NCI-H2196 treated with DMSO at 0.1 percent for 48 hours (cell line): ENCODE data around the gene RCCD1.

ENCODE experiments used
- DNase-seq: peaks from one replicate; lab custom pipeline; 2025; ENCODE audit not compliant: unreplicated experiment; lab: John Stamatoyannopoulos, UW

The RCCD1 gene

GRCh38 chr15:90960298-90961091, 5.8 kb downstream of the RCCD1 start:
- no peak for DNase-seq

GRCh38 chr15:90962021-90962420, 7.3 kb downstream of the RCCD1 start:
- no peak for DNase-seq

- DNase-seq = no peak
Measured at GRCh38 chr15:90966262-90966661, 11.6 kb downstream of the RCCD1 start.

- no peak for DNase-seq
Measured at GRCh38 chr15:90967206-90967605, 12.5 kb downstream of the RCCD1 start.

- DNase-seq = no peak
Measured at GRCh38 chr15:90968434-90968833, 13.8 kb downstream of the RCCD1 start.

- DNase-seq = no peak
Measured at GRCh38 chr15:90970274-90970673, 15.6 kb downstream of the RCCD1 start.

- DNase-seq = no peak
Measured at GRCh38 chr15:90972133-90972532, 17.4 kb downstream of the RCCD1 start.

GRCh38 chr15:90974216-90974615, 19.5 kb downstream of the RCCD1 start:
- DNase-seq = no peak

- DNase-seq = no peak
Measured at GRCh38 chr15:90979582-90979981, 24.9 kb downstream of the RCCD1 start.

GRCh38 chr15:90981681-90982080, 27.0 kb downstream of the RCCD1 start:
- no peak for DNase-seq

- no peak for DNase-seq
Measured at GRCh38 chr15:90982135-90982534, 27.5 kb downstream of the RCCD1 start.

GRCh38 chr15:90986790-90987507, 32.3 kb downstream of the RCCD1 start:
- DNase-seq = no peak

- no peak for DNase-seq
Measured at GRCh38 chr15:90987561-90988141, 33.0 kb downstream of the RCCD1 start.

GRCh38 chr15:90988296-90988695, 33.6 kb downstream of the RCCD1 start:
- DNase-seq = no peak

GRCh38 chr15:90989040-90989768, 34.5 kb downstream of the RCCD1 start:
- DNase-seq = no peak

GRCh38 chr15:90990446-90990845, 35.8 kb downstream of the RCCD1 start:
- DNase-seq = no peak

- DNase-seq = no peak
Measured at GRCh38 chr15:90991587-90992285, 37.1 kb downstream of the RCCD1 start.

GRCh38 chr15:90994059-90994416, 39.4 kb downstream of the RCCD1 start:
- DNase-seq = no peak

- peak; percentile 84 for DNase-seq
Measured at GRCh38 chr15:90994417-90995311, 40.0 kb downstream of the RCCD1 start, which contains the start of gene PRC1. PRC1 (minus strand) TSS chr15:90994535; CDS start chr15:90994417, 118 bp downstream.

GRCh38 chr15:90998737-90999136, 44.1 kb downstream of the RCCD1 start:
- no peak for DNase-seq
